Neuronal stem cell (in vitro differentiated cells): Measurements from ENCODE around the gene OGT.

ENCODE experiments used
- DNase-seq: peaks from one replicate; pipeline ENCODE4 v3.0.0-alpha.2; 2013; ENCODE audit warnings: low spot score
- H2AFZ ChIP-seq: one replicate; pipeline ENCODE4 v1.6.1; 2013; ENCODE audit warnings: mild to moderate bottlenecking, low read length, inconsistent platforms
- H2AK5ac ChIP-seq: 2 replicates; pipeline ENCODE4 v1.6.1; 2013; ENCODE audit warnings: low read depth, mild to moderate bottlenecking, inconsistent platforms, low read length, moderate library complexity, mixed read lengths
- H2BK120ac ChIP-seq: 2 replicates; pipeline ENCODE4 v1.6.1; 2013; ENCODE audit warnings: low read depth, mild to moderate bottlenecking, inconsistent platforms, low read length, moderate library complexity, mixed read lengths
- H2BK12ac ChIP-seq: one replicate; pipeline ENCODE4 v1.6.1; 2013; ENCODE audit warnings: low read length, inconsistent platforms
- H2BK15ac ChIP-seq: 2 replicates; pipeline ENCODE4 v1.6.1; 2013; ENCODE audit warnings: mild to moderate bottlenecking, low read length, inconsistent platforms, mixed read lengths
- H2BK5ac ChIP-seq: one replicate; pipeline ENCODE4 v1.6.1; 2013; ENCODE audit warnings: inconsistent platforms, mild to moderate bottlenecking, low read length, moderate library complexity
- H3K14ac ChIP-seq: one replicate; pipeline ENCODE4 v1.6.1; 2013; ENCODE audit warnings: low read length, inconsistent platforms
- H3K18ac ChIP-seq: 2 replicates; pipeline ENCODE4 v1.6.1; 2013; ENCODE audit warnings: low read length, inconsistent platforms
- H3K23ac ChIP-seq: 2 replicates; pipeline ENCODE4 v1.6.1; 2013; ENCODE audit warnings: low read depth, mild to moderate bottlenecking, mixed read lengths, low read length, inconsistent platforms; ENCODE audit not compliant: poor library complexity
- H3K27ac ChIP-seq: replicated peaks from 3 replicates; pipeline ENCODE4 v1.5.1; 2013; ENCODE audit warnings: low read length, inconsistent platforms
- H3K27me3 ChIP-seq, 3 experiments: 2 replicates each; pipeline ENCODE4 v1.6.1; 2013; ENCODE audit warnings: low read length in 3 of 3, mild to moderate bottlenecking in 2 of 3, inconsistent platforms in 1 of 3, low read depth in 1 of 3, mixed read lengths in 1 of 3, moderate library complexity in 1 of 3; ENCODE audit not compliant: control insufficient read depth in 3 of 3, insufficient read depth in 3 of 3
- H3K36me3 ChIP-seq, 2 donors: replicated peaks in 1 of 2; 2 replicates each; pipeline ENCODE4 v1.6.1; 2013; ENCODE audit warnings: low read length in 2 of 2; ENCODE audit not compliant: control insufficient read depth in 2 of 2, insufficient read depth in 2 of 2
- H3K4ac ChIP-seq: 2 replicates; pipeline ENCODE4 v1.6.1; 2013; ENCODE audit warnings: inconsistent platforms, mild to moderate bottlenecking, low read length, moderate library complexity
- H3K4me1 ChIP-seq, 2 donors: 1 replicate in 1 of 2; 2 replicates in 1 of 2; pipeline ENCODE4 v1.6.1; 2013; ENCODE audit warnings: low read length in 2 of 2, low read depth in 1 of 2; ENCODE audit not compliant: control insufficient read depth in 2 of 2, insufficient read depth in 1 of 2
- H3K4me2 ChIP-seq: one replicate; pipeline ENCODE4 v1.6.1; 2013; ENCODE audit warnings: mild to moderate bottlenecking, low read length, inconsistent platforms; ENCODE audit not compliant: insufficient read depth, poor library complexity, severe bottlenecking
- H3K4me3 ChIP-seq, 2 donors: 2 replicates each; pipeline ENCODE4 v1.5.1; 2013; ENCODE audit warnings: low read length in 2 of 2, mild to moderate bottlenecking in 2 of 2, inconsistent platforms in 1 of 2, moderate library complexity in 1 of 2
- H3K79me1 ChIP-seq: one replicate; pipeline ENCODE4 v1.6.1; 2013; ENCODE audit warnings: low read depth, mild to moderate bottlenecking, inconsistent platforms, low read length, moderate library complexity
- H3K9ac ChIP-seq: one replicate; pipeline ENCODE4 v1.6.1; 2013; ENCODE audit warnings: mild to moderate bottlenecking, low read depth, low read length, inconsistent platforms; ENCODE audit not compliant: poor library complexity
- H3K9me3 ChIP-seq, 2 donors: replicated peaks in 1 of 2; 2 replicates each; pipeline versions ENCODE3 to v1.6.1; 2013; ENCODE audit warnings: low read length in 2 of 2, mild to moderate bottlenecking in 2 of 2, inconsistent platforms in 1 of 2, low read depth in 1 of 2, mixed read lengths in 1 of 2, moderate library complexity in 1 of 2; ENCODE audit not compliant: control insufficient read depth in 2 of 2, insufficient read depth in 1 of 2
- H4K8ac ChIP-seq: one replicate; pipeline ENCODE4 v1.6.1; 2013; ENCODE audit warnings: low read depth, mild to moderate bottlenecking, inconsistent platforms, low read length, moderate library complexity
- H4K91ac ChIP-seq: one replicate; pipeline ENCODE4 v1.6.1; 2013; ENCODE audit warnings: low read length, low read depth, mild to moderate bottlenecking, inconsistent platforms; ENCODE audit not compliant: poor library complexity
- WGBS, 2 donors: extraction: QIAGEN DNeasy Blood & Tissue Kit; methylation state at CpG; one replicate each; pipeline ENCODE4 v1.1.7; 2013; ENCODE audit warnings: missing lambda C conversion rate in 2 of 2, mixed read lengths in 1 of 2; ENCODE audit not compliant: insufficient read length in 2 of 2, insufficient replicate concordance in 1 of 2; ENCODE audit errors: extremely low coverage in 2 of 2; 5-methylcytosine and 5-hydroxymethylcytosine counted together

The OGT gene

DNA sequence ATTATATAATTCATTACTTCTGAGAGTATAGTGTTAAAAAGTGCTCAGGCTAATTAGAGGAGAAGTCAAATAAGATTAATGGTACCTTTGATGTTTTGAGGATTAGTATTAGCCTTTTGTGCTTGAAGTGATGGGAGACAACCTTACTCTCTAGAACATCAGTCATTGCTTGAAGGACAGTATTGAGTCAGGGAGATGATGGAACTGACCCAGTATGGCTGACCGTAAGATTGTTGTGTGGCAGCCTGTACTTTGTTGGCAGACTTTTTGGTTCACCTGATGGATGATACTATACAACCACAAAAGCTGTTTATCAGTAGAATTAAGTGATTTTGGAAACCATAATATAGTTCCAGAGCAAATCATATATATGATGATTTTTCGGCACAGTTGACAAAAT, 9.9 kb downstream of the OGT start:
- Histone ChIP-seq H3K4me3 (no peak overlapping the region), H2BK5ac (no peak overlapping the region)
- no CpG with 5 or more reads among the region's 2 CpGs for WGBS, 2 donors

DNA sequence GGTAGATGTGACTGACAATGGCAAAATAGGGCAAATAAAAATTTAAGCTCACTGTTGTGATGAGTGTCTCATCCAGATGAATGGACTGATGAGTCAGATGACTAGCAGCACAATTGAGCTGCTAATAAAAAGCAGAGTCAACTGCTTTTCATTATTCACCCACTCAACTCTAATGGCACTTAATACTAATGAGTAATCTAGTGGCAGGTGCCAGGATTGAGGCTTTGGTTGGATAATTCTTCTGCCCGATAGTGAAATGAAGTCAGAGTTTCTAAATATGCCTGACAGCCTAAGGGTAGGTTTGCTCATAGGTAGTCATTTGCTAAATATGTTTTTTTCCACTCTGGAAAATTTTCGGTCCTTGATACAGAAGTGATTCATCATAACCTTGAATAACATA, 10.4 kb downstream of the OGT start:
- Histone ChIP-seq H4K91ac (no peak overlapping the region), H3K9me3 (no peaks in the 10 kb centered on the region), H3K4me2 (no peak overlapping the region), H3K27me3 (no peaks in the 10 kb centered on the region), H3K4ac (no peak overlapping the region), H3K23ac (no peak overlapping the region), H3K18ac (no peak overlapping the region), H3K36me3 (peaks cover 12 to 83% of the 10 kb centered on the region in 2 donors), H2AFZ (no peak overlapping the region), H2AK5ac (no peak overlapping the region), H4K8ac (no peak overlapping the region), H2BK120ac (no peak overlapping the region), H3K79me1 (peaks cover 1% of the 10 kb centered on the region), H2BK12ac (no peak overlapping the region), H2BK15ac (no peak overlapping the region), H2BK5ac (no peak overlapping the region), H3K4me3 (no peak overlapping the region), H3K14ac (no peak overlapping the region), H3K4me1 (no peaks in the 10 kb centered on the region), H3K27ac (no peak overlapping the region), H3K9ac (no peak overlapping the region)
- no peak for DNase-seq
- WGBS, 2 donors = no CpG with 5 or more reads among the region's 2 CpGs

More for the DNA sequence above, 9.9 kb downstream of the OGT start:
- no peak overlapping the region for H3K4ac ChIP-seq
- no peak overlapping the region for H4K8ac ChIP-seq
- H3K27ac ChIP-seq = no peak overlapping the region
- H3K9me3 ChIP-seq = no peaks in the 10 kb centered on the region
- no peak overlapping the region for H3K4me2 ChIP-seq
- H3K79me1 ChIP-seq = peaks cover 1% of the 10 kb centered on the region
- no peak overlapping the region for H2AK5ac ChIP-seq
- H4K91ac ChIP-seq = no peak overlapping the region
- no peak overlapping the region for H3K23ac ChIP-seq
- no peak overlapping the region for H3K9ac ChIP-seq
- H2BK12ac ChIP-seq = no peak overlapping the region
- H3K18ac ChIP-seq = no peak overlapping the region
- no peaks in the 10 kb centered on the region for H3K27me3 ChIP-seq
- no peak for DNase-seq
- H3K36me3 ChIP-seq = peaks cover 10 to 83% of the 10 kb centered on the region in 2 donors
- H3K14ac ChIP-seq = no peak overlapping the region
- H2BK15ac ChIP-seq = no peak overlapping the region
- no peak overlapping the region for H2AFZ ChIP-seq
- no peak overlapping the region for H2BK120ac ChIP-seq
- no peaks in the 10 kb centered on the region for H3K4me1 ChIP-seq

DNA sequence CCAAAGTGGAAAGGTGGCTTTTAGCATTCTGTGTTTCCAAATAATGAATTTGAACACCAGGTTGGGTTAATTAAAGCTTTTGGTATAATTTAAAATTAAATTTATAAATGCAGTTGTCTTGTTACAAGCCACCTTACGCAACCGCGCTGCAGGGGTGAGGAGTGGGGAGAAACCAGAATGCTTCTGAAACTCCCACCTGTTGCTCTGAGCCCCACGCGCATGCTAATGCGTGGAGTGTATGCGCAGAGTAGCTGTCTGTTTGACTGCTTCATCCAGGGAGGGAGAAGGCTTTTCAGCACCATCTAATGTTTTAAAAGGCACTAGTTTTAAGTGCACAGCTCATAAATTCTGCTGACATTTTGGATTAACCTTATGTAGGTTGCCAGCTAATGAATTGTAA, 12.5 kb downstream of the OGT start:
- no peaks in the 10 kb centered on the region for H3K9me3 ChIP-seq
- peaks cover 1% of the 10 kb centered on the region for H3K79me1 ChIP-seq
- no peak overlapping the region for H3K27ac ChIP-seq
- no peak overlapping the region for H3K4me2 ChIP-seq
- no peak overlapping the region for H2BK12ac ChIP-seq
- no peak overlapping the region for H3K4ac ChIP-seq
- no peak overlapping the region for H3K23ac ChIP-seq
- H3K36me3 ChIP-seq = peaks cover 15 to 81% of the 10 kb centered on the region in 2 donors
- no peak overlapping the region for H3K9ac ChIP-seq
- H4K8ac ChIP-seq = no peak overlapping the region
- H2BK15ac ChIP-seq = no peak overlapping the region
- no peak overlapping the region for H4K91ac ChIP-seq
- H2BK5ac ChIP-seq = no peak overlapping the region
- no peak overlapping the region for H3K14ac ChIP-seq
- no peak overlapping the region for H2BK120ac ChIP-seq
- H3K4me3 ChIP-seq = no peak overlapping the region
- DNase-seq = no peak
- no peaks in the 10 kb centered on the region for H3K27me3 ChIP-seq
- H2AK5ac ChIP-seq = no peak overlapping the region
- no peak overlapping the region for H2AFZ ChIP-seq
- H3K18ac ChIP-seq = no peak overlapping the region
- no peaks in the 10 kb centered on the region for H3K4me1 ChIP-seq
- no CpG with 5 or more reads among the region's 7 CpGs for WGBS, 2 donors

DNA sequence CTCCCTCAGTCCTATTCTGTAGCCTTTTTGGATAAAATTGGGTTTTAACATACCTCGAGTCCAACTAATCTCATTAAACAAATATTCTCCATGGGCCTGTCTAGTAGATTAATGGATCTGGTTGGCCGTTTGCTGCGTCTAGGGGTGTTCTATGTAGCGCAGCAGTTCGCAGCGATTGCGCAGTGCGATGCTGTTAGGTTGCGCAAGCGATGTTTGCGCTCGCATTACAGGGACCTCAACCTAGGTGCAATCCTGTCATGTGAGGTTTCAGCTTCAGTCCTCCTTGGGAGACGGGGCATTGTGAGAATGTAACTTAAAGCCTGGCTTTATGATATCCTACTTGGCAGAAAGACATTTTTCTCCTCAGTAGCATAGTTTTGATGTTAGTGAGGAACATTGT, 14.0 kb downstream of the OGT start:
- no peak overlapping the region for H3K9ac ChIP-seq
- WGBS, 2 donors = no CpG with 5 or more reads among the region's 13 CpGs
- no peak overlapping the region for H2BK120ac ChIP-seq
- H2BK15ac ChIP-seq = no peak overlapping the region
- H2BK5ac ChIP-seq = no peak overlapping the region
- no peaks in the 10 kb centered on the region for H3K27me3 ChIP-seq
- no peak overlapping the region for H3K14ac ChIP-seq
- no peak overlapping the region for H3K27ac ChIP-seq
- no peak overlapping the region for H3K23ac ChIP-seq
- H3K18ac ChIP-seq = no peak overlapping the region
- H3K79me1 ChIP-seq = no peaks in the 10 kb centered on the region
- H4K8ac ChIP-seq = no peak overlapping the region
- no peak overlapping the region for H3K4me3 ChIP-seq
- no peak overlapping the region for H4K91ac ChIP-seq
- H3K4ac ChIP-seq = no peak overlapping the region
- no peak for DNase-seq
- peaks cover 15 to 88% of the 10 kb centered on the region in 2 donors for H3K36me3 ChIP-seq
- no peak overlapping the region for H2AFZ ChIP-seq
- no peaks in the 10 kb centered on the region for H3K9me3 ChIP-seq
- no peak overlapping the region for H2BK12ac ChIP-seq
- H3K4me2 ChIP-seq = no peak overlapping the region
- no peaks in the 10 kb centered on the region for H3K4me1 ChIP-seq
- H2AK5ac ChIP-seq = no peak overlapping the region
